Measurements from ENCODE around the gene LAPTM5. TPM values are rescaled to one million over a fixed set of nuclear protein-coding genes. Genes with fewer than 3 reads are reported as not detected.
"Not testable (repeated sequence)": the region's sequence is repeated elsewhere in the genome, so short reads cannot be mapped to it uniquely, and the experiment has no call there.

The LAPTM5 gene
- total RNA-seq, 1 experiment from 2014 or later: 1.5 TPM

- no peak for DNase-seq (ENCODE audit: low read depth)
Measured at GRCh38 chr1:30773722-30774358, 16.3 kb upstream of the LAPTM5 start.

GRCh38 chr1:30771005-30771404 is 13.4 kb upstream of the LAPTM5 start:
- DNase-seq (ENCODE audit: low read depth): no peak

- no peak for DNase-seq (ENCODE audit: low read depth)
Measured at GRCh38 chr1:30770150-30770549, 12.6 kb upstream of the LAPTM5 start.

- DNase-seq (ENCODE audit: low read depth): no peak
Measured at GRCh38 chr1:30768830-30769718, 11.5 kb upstream of the LAPTM5 start.

- DNase-seq (ENCODE audit: low read depth): no peak
Measured at GRCh38 chr1:30768159-30768829, 10.7 kb upstream of the LAPTM5 start.

- not testable (repeated sequence) for DNase-seq (ENCODE audit: low read depth)
Measured at GRCh38 chr1:30766948-30767347, 9.4 kb upstream of the LAPTM5 start.

- DNase-seq (ENCODE audit: low read depth): no peak
Measured at GRCh38 chr1:30765556-30766434, 8.2 kb upstream of the LAPTM5 start.

GRCh38 chr1:30764939-30765555 is 7.5 kb upstream of the LAPTM5 start:
- DNase-seq (ENCODE audit: low read depth): no peak

- DNase-seq (ENCODE audit: low read depth): no peak
Measured at GRCh38 chr1:30764396-30764795, 6.8 kb upstream of the LAPTM5 start.

- DNase-seq (ENCODE audit: low read depth): peak; percentile 58
Measured at GRCh38 chr1:30763651-30764248, 6.2 kb upstream of the LAPTM5 start.

GRCh38 chr1:30762930-30763650 is 5.5 kb upstream of the LAPTM5 start:
- DNase-seq (ENCODE audit: low read depth): no peak

- no peak for DNase-seq (ENCODE audit: low read depth)
Measured at GRCh38 chr1:30762152-30762929, 4.8 kb upstream of the LAPTM5 start.

GRCh38 chr1:30761381-30762151 is 4.0 kb upstream of the LAPTM5 start:
- DNase-seq (ENCODE audit: low read depth): no peak

- no peak for DNase-seq (ENCODE audit: low read depth)
Measured at GRCh38 chr1:30760596-30761324, 3.2 kb upstream of the LAPTM5 start.

GRCh38 chr1:30759718-30760281 is 2.2 kb upstream of the LAPTM5 start:
- DNase-seq (ENCODE audit: low read depth): no peak

- DNase-seq (ENCODE audit: low read depth): peak; percentile 20
Measured at GRCh38 chr1:30758785-30759380, 1.3 kb upstream of the LAPTM5 start.

All from HT1080 (cell line).